NCI-H2196 (cell line): ENCODE data around the gene ADAMTS16.
A peak's percentile ranks its signal among the peaks of the same experiment; 100 is the strongest.

Source experiments
- DNase-seq: peaks from one replicate; lab custom pipeline; 2025; ENCODE audit not compliant: unreplicated experiment; lab: John Stamatoyannopoulos, UW

The ADAMTS16 gene

DNA sequence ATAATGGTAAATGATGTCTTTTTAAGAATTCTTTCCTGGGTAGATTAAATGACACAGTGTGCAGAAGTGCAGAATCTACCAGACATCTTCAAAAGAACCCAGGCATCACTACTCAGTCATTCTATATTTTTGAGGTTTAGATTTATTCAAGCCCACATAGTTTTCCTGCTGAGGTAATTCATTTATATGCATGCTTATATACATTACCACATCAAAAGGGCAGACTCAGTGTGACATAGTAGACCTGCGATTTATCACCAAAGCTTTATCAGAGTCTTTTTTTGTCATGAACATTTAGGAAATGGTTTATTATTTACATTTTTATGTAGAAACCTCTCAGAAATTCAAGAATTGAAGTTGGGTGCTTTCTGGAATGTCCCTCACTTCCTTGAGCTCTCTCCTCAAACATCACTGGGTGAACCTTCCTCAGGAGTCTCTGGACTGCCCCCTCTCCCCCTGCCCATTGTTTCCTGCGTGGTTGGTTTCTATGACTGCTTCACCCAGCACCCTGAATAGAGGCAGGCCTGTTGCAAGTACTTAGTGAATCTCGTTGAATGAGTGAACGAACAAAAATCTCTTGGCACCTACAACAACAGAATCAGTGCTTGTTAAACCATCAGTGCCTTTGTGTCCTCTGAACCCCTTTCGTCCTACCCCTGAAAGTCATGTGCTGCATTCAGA is 42.5 kb downstream of the ADAMTS16 start:
- no peak for DNase-seq

DNA sequence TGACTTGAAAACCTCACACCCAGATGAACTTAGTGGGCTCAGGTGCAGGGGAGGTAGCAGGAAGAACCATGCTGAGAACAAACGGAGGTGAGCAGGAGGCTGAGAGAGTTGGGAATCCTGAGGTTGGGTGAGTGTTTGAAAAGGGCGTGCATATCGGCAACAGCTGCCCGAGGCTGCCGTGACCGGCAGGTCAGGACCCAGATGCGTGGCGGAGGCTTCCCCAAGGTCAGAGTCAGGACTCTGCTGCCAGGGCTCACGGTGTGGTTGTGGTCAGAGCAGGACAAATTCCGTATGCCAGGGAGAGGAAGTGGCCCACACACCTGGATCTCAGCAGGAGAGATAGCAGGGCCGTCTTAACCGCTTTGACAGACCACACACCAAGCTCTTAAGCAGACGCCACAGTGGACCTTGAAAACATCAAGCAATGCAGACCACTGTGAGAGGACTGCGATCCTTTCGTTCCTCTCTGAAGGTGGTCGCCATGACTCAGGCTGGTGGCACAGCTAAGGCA is 43.1 kb downstream of the ADAMTS16 start:
- DNase-seq: no peak

DNA sequence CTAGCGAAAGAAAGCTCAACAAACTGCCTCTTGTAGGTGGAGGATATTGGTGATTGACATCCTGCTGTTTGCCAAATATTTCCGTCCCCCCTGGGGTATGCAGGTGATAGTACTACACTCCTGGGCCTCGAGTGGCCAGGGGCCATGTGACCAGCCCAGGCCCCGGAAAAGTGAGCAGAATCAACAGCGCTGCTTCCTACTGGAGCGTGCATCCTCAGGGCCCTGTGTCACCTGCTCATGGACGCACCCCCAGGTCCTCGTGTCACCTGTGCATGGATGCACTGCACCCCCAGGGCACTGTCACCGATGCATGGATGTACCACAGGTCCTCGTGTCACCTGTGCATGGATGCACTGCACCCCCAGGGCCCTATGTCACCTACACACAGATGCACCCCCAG is 43.8 kb downstream of the ADAMTS16 start:
- DNase-seq: no peak

DNA sequence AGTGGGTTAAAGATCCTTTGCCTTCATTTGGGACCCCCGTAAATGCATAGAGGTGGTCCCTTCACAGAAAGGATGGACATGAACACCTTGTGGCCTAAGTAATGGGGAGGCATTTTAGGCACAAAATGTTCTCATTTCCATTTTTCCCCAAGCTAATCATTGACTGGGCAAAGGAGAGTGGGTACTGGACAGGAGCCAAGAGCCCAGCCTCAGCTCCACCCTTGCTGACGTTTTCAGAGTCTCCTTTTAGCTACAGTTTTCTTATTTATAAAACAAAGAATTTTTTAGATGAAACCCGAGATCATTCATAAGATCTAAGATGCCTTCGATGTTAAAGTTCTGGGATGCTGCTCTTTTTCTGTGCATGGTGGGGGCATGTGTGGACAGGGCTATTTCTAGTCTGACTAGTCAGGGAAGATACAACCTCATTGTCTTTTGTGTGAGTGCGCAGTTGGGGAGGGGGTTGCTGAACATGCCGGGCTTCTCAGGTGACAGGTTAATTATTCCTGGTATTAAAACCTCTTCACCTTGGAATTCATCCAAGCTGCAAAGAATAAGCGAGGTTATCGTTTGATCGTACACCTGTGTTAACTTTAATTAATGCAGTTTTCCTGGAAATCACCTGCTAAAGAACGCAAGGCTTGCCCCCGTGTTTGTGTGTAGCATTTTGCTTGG is 48.4 kb downstream of the ADAMTS16 start:
- DNase-seq: peak; percentile 1

DNA sequence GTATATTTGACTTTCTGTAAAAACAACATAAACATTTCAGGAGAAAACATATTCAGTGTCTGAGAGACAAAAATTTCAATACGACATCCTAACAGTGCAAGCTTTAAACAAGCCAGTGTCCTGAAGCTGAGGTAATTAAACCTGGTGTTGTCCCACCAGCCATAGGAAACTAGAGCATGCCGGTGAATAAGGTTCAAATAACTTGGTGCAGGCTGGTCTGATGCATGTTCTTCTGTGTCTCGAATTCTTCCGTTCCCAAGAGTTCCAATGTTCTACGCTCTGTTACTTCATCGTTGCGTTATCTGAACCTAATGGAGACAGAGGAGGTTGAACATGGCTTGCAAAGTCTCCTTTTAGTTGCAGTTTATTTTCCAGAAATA is 48.9 kb downstream of the ADAMTS16 start:
- no peak for DNase-seq

DNA sequence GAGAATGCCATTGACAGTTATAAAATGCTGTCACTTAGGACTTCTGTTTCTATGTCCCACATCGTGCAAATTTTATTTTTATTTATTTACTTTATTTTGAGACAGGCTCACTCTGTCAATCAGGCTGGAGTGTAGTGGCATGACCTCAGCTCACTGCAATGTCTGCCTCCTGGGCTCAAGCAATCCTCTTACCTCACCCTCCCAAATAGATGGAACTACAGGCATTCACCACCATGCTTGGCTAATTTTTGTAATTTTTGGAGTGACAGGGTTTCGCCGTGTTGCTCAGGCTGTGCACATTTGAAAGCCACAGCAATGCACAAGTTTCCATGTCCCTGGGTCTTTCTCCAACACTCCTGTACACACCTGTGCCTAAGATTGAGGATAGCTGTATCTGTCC is 51.8 kb downstream of the ADAMTS16 start:
- no peak for DNase-seq

DNA sequence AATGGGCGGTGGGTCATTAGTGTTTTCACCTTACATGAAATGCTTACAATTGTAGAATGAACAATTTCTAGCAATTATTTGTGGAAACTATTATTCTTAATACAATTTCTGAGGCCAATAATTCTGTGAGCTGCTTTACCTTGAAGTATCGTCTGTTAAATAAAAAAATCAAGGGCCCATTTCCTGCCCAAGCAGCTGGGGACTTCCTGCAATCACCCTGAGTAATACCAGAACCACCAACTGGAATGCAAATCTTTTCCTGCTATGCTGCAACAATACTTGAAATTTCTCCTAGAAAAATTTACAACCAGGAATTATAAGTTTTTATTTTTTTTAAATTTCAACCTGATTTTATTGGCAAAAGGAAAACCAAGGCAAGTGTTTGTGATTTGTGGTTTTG is 52.6 kb downstream of the ADAMTS16 start:
- DNase-seq: no peak

DNA sequence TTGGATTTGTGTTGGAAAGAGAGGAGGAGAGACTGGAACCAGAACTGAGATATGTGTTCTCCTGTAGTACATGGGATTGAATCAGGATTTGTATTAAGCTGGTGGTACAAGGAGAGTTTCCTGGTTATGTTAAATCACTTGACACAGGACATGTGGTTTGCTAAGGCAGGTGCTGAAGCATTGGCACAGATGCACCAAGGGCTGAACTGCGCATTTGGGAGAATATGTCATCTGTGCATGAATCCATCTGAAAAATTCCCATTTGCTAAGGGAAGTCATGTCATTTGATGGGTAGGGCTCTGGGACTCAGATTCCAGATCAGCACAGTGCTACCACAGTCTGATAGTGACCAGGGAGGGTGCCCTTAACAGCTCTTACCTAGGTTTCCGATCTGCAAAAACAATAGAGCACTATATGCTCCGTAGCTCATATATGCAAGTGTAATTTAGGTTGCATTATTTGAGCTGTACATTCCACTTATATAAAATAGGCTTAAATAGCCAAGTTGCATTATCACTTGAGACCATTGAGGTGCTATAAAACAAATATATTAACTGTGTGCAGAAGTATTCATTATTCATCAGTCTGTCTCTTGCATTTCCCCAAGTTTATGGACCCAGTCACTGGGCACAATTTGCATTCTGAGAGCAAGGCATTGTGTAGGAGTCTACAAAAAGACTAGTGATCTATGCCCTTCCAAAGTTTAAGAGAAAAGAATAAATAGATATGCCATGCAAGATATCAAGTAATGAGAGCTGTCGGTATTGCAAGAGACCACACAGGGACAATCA is 55.2 kb downstream of the ADAMTS16 start:
- no peak for DNase-seq

DNA sequence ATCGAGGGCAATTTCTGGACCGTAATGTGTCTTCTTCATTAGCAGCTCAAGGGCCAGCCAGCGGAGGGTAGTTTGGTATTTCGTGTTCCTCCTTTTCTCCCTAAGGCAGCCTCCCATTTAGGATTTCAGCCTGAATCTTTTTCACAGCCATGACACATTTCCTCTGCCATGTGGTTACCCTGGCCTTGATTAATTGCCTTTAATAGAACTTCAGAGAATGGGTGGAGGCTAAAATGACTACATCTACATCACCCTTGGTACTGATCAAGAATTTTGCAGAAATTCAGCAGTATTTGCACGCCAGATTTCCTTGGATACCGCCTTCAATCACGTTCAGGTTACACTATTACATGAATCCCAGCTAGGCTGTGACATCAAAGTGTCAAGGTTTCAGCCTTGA is 58.0 kb downstream of the ADAMTS16 start:
- no peak for DNase-seq

DNA sequence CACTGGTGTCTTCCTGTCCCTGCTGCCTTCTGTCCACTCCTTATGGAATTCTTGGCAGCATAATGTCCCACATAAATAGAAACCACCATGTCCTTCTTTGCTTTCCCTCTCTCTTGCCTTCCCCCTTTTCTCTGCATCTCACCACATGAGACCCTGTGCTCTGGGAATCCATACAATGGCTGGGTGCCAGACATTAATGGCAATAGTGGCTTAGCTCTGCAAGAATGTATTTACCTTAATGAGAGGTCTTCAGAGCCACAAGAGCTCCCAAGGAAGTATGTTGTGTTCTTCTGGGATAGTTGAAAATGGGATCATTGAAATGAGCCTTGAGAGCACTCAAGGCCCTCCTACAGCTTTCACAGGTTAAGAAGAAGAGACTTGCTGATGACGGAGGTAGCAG is 58.7 kb downstream of the ADAMTS16 start:
- DNase-seq: no peak

DNA sequence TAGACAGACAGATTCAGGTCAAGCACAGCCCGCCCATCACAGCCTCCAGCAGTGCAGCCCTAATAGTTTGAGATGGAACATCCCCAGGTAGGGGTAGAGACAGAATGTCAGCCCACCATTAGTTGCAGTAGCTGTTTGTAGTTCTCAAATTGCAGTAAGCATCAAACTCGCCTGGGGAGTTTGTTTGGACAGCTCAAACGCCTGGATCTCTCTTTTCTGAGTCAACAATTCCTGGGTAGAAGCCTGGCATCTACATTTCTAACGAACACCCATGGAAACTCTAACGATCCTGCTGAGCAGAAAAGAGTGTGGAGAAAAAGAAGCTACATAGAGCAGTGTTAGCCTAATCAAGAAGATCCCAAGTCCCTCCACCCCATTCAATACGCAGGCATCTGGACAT is 59.4 kb downstream of the ADAMTS16 start:
- no peak for DNase-seq

DNA sequence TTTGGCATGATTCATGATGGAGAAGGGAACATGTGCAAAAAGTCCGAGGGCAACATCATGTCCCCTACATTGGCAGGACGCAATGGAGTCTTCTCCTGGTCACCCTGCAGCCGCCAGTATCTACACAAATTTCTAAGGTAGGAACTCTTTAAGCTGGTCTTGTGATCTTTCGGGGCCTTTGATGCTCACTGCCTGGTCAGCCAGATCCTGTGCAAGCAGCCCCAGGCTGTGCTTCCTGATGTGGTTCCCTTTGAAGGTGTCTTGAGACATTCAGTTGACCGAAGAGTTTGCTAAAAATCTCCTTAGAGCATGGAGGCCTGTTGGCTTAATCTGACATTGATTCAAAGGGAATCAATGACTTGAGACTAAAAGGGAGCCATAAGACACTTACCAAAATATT is 60.0 kb downstream of the ADAMTS16 start:
- DNase-seq: no peak

DNA sequence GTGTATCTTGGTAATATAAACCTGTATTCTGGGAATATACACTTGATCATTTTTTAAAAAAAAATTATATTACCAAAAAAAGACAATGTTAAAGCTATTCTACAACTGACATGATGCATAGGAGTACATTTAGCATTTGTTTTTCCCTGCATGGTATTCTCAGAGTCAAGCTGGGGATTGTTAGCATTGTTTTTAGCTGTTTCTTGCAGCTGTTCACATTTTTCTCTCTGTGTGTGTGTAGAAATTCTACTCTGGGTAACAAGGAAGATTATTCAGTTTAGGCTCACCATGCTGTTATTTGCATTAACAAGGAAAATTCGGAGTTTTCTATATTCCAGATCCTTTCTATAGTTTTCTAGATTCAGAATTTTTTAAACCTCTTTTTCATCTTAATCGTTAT is 62.2 kb downstream of the ADAMTS16 start:
- DNase-seq: no peak

DNA sequence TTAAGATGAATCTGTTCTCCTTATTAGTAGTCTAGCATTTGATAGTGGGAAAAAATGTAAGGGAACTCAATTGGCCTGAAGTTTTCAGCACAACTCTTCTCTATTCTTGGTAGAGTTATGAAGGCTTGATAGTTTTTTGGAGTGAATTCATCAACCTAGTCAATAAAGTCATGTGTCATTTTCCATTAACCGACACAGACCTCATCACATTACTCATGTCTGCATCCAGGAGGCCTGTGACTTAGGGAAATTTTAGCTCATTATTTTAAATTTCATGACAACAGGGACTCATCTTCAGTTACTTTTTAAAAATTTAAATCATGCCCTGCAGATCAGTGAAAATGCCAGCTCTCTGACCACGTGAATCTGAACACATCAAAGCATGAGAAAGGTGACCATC is 63.3 kb downstream of the ADAMTS16 start:
- no peak for DNase-seq

DNA sequence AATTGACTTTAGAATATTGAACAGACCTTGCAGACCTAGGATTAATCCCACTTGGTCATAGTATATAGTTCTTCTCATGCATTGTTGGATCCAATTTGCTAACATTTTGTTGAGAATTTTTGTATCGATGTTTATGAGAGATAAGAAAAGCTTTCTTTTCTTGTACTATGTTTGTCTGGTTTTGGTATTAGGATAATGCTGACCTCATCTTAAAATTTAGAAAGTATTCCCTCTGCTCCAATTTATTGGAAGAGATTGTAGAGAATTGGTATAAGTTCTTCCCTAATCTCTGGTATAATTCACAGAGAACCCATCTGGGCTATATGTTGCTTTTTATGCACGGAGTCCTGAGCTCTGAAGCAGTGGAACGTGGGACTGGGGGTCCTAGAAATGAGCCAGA is 67.7 kb downstream of the ADAMTS16 start:
- DNase-seq: no peak

DNA sequence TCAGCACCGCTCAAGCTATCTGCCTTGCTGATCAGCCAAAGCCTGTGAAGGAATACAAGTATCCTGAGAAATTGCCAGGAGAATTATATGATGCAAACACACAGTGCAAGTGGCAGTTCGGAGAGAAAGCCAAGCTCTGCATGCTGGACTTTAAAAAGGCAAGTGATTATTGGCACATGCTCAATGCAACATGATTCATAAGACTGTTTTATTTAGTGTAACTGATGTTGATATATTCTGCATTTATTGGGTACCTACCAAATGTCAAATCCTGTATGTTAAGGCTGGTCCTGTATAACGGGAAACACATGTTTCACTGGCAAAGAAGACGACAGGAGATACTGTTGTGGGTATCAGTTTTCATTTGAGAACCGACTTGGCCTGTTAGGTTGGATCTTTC is 69.0 kb downstream of the ADAMTS16 start:
- no peak for DNase-seq

DNA sequence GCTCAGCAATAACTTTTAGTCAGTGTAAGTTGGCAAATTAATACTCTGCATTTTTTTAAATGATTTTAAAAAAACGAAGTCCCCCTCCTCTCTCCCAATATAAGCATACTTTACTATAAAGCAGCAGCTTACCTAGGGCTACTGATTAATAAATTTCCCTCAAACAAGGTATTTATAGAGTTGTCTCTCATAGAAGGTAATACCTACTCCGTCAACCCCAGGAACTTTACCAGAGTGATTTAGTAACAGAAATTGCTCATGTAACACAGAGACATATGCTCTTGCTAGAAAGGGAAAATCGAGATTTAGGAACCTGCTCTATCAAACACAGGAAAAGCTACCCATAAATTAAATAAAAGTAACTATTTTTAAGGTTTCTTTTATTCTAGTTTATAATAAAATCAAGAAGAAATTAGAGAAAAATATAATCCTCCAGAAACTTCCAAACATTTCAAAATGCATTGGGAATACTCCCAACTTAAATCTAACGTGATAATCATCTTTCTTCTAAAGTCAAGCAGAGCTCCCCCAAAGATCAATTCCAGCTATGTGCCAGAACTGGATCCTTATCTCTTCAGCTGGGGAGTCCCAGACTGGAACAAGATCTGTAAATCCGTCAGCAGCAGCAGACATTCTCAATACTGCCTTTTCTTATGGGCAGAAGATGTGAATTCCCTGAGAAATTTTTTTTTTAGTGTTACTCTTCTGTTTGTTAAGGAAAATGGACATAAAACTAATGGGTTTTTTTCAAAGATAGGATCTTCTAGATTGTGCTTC is 69.6 kb downstream of the ADAMTS16 start:
- no peak for DNase-seq

DNA sequence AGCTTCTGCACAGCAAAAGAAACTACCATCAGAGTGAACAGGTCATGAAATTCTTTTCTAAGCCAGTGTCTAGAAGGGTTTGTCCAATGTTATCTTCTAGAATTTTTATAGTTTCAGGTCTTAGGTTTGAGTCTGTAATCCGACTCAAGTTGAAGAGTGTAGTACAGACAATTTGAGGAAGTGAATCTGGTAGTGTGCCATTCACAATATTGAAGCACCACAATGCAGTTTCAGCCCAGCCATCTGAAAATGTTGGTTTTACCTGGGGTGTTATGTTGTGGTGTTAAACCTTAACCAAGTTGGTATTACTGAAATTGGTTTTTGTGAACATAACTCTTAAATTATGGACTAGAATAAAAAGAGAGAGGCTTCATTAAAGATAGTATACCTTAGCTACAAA is 77.2 kb downstream of the ADAMTS16 start:
- DNase-seq: no peak

DNA sequence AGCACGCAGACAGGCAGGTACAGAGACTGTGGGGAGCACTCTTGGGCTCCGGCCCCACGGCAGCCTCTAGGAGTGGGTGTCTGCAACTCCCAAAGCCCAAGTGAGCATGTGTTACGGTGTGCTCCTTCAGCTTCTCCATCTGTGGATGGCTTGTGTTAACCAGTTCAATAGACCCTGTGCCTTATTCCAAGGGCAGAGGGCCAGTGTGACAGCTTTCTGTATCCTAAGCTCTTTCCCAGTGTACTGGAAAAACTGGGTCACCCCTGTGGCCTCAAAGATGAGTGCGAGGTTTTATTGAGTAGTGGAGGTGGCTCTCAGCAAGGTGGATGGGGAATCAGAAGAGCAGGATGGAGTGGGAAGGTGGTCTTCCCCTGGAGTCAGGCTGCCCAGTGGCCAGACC is 78.3 kb downstream of the ADAMTS16 start:
- no peak for DNase-seq

DNA sequence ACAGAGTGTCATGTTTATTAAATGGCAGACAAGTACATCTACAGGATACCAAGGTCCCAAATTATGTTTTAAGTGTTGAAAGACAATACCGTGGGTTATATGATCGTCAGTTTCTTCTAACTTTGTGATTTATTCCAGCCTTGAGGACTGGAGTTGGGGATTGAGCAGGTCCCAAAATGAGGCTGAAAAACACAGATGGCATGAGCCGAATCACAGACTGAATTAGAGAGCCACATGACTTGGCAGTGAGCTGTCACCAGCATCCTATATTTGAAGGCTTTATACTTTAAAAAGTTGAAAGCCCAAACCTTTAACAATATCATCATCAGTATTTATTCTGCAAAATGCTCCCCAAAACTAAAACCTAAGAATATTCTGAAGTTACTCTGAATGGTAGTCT is 79.4 kb downstream of the ADAMTS16 start:
- DNase-seq: no peak

DNA sequence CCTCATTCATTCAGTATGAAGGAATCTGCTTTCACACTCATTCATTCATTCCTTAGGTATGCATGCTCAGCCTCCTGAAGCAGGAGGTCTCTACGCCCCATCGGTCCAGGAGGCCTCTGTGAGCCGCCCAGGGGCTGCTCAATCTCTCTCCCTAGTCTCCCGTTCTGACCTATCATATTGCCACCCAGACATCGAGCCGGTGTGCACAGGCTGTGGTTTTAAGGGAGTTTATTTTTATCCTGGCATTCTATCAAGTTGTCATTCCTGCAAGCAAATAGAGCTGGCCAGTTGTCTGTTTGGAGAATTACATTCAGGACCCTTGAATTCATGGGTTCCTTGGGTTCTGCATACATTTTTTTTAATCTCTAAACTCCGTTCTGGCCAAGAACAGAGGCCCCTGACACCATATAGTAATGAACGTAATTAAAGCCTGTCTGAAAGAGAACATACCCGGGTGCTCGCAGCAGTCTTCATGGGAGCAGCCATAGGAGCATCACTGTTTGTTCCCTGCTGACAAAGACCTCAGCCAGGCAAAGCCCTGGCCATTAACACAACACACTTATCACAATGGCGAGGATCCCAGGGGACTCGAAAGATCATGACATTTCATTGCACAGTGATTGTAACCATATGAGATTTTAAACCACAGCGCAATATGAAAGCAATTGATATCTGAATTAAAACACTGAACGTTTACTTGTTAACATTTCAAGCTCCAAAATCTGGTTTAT is 80.9 kb downstream of the ADAMTS16 start:
- DNase-seq: no peak
